ENCODE data around the gene PHTF2.

GRCh38 chr7:77802557-77803405, 4.2 kb downstream of the PHTF2 start:
- TF ChIP-seq POLR2AphosphoS5 (IDR thresholded peaks at IDR 0.05; ENCODE audit: low read depth, low read length) (no peak), TAF1 (IDR thresholded peaks at IDR 0.05; ENCODE audit: low read depth, low read length) (no peak)

All from GM12891 (cell line).